Measurements from ENCODE around the gene PROS1. TPM values are rescaled to one million over a fixed set of nuclear protein-coding genes. Genes with fewer than 3 reads are reported as not detected.

PROS1 gene
- total and polyA plus RNA-seq, 10 donors: 2.5 to 42.8 (median 23.4) TPM

- H3K9me3 ChIP-seq: no peaks in the 10 kb centered on the region
- intact Hi-C loops (cut with DNase I; ENCODE audit: low total_unique reads): no loop called here
- H3K4me3 ChIP-seq: no peak overlapping the region
- H3K27ac ChIP-seq: no peak overlapping the region
- no peak for DNase-seq
- WGBS, 5 donors: 34 to 76% (median 51%) methylated on average over 1 of the region's 1 CpG
- H3K4me1 ChIP-seq: no peaks in the 10 kb centered on the region
- TF ChIP-seq POLR2AphosphoS5 (IDR thresholded peaks at IDR 0.05) (no peak), POLR2A (IDR thresholded peaks at IDR 0.05) (no peak), CTCF (IDR thresholded peaks at IDR 0.05 in 8 of 11, conservative IDR thresholded peaks at IDR 0.05 in 3 of 11) (no peak)
- no peaks in the 10 kb centered on the region for H3K27me3 ChIP-seq (replicated peaks in 1 of 7)
- H3K36me3 ChIP-seq: no peaks in the 10 kb centered on the region
Measured at GRCh38 chr3:94015025-94015424, 41.3 kb upstream of the PROS1 start.

GRCh38 chr3:94012185-94012584, 38.5 kb upstream of the PROS1 start:
- H3K9me3 ChIP-seq: no peaks in the 10 kb centered on the region
- no peaks in the 10 kb centered on the region for H3K36me3 ChIP-seq
- no peaks in the 10 kb centered on the region for H3K27me3 ChIP-seq (replicated peaks in 1 of 7)
- no peak for TF ChIP-seq POLR2AphosphoS5 (IDR thresholded peaks at IDR 0.05)
- no peak for TF ChIP-seq CTCF (IDR thresholded peaks at IDR 0.05 in 8 of 11, conservative IDR thresholded peaks at IDR 0.05 in 3 of 11)
- no peak for TF ChIP-seq POLR2A (IDR thresholded peaks at IDR 0.05)
- H3K4me3 ChIP-seq: no peak overlapping the region
- H3K27ac ChIP-seq: no peak overlapping the region
- intact Hi-C loops (cut with DNase I; ENCODE audit: low total_unique reads): no loop called here
- H3K4me1 ChIP-seq: no peaks in the 10 kb centered on the region
- no peak for DNase-seq
- 55 to 88% (median 69%) methylated on average over 1 of the region's 1 CpG for WGBS, 5 donors

- no peak for DNase-seq
- Histone ChIP-seq H3K4me1 (no peaks in the 10 kb centered on the region), H3K9me3 (no peaks in the 10 kb centered on the region), H3K27me3 (replicated peaks in 1 of 7) (no peaks in the 10 kb centered on the region), H3K36me3 (no peaks in the 10 kb centered on the region), H3K4me3 (no peak overlapping the region), H3K27ac (no peak overlapping the region)
- intact Hi-C loops (cut with DNase I; ENCODE audit: low total_unique reads): no loop called here
- TF ChIP-seq CTCF (IDR thresholded peaks at IDR 0.05 in 8 of 11, conservative IDR thresholded peaks at IDR 0.05 in 3 of 11): no peak
- WGBS, 5 donors: 77 to 83% (median 82%) methylated on average over 3 of the region's 3 CpGs
Measured at GRCh38 chr3:94011233-94011711, 37.6 kb upstream of the PROS1 start.

GRCh38 chr3:94009608-94010007, 35.9 kb upstream of the PROS1 start:
- Histone ChIP-seq H3K27me3 (replicated peaks in 1 of 7) (no peaks in the 10 kb centered on the region), H3K36me3 (no peaks in the 10 kb centered on the region), H3K9me3 (no peaks in the 10 kb centered on the region), H3K27ac (no peak overlapping the region), H3K4me1 (peaks cover 0 to 6% (median under 1%) of the 10 kb centered on the region in 6 donors), H3K4me3 (no peak overlapping the region)
- WGBS, 5 donors: 91 to 97% (median 94%) methylated on average over 2 of the region's 2 CpGs
- TF ChIP-seq CTCF (IDR thresholded peaks at IDR 0.05 in 8 of 11, conservative IDR thresholded peaks at IDR 0.05 in 3 of 11) (no peak), POLR2A (IDR thresholded peaks at IDR 0.05) (no peak), POLR2AphosphoS5 (IDR thresholded peaks at IDR 0.05) (no peak)
- DNase-seq: no peak
- intact Hi-C loops (cut with DNase I; ENCODE audit: low total_unique reads): loop anchor here (10.0 kb wide), 1 partner anchor 55 kb away; the partner anchor contains the start of genes DHFR2 and NSUN3
